ENCODE measurements around the gene ALDH9A1.
"Not testable (repeated sequence)": the region's sequence is repeated elsewhere in the genome, so short reads cannot be mapped to it uniquely, and the experiment has no call there.

Gene ALDH9A1

DNA sequence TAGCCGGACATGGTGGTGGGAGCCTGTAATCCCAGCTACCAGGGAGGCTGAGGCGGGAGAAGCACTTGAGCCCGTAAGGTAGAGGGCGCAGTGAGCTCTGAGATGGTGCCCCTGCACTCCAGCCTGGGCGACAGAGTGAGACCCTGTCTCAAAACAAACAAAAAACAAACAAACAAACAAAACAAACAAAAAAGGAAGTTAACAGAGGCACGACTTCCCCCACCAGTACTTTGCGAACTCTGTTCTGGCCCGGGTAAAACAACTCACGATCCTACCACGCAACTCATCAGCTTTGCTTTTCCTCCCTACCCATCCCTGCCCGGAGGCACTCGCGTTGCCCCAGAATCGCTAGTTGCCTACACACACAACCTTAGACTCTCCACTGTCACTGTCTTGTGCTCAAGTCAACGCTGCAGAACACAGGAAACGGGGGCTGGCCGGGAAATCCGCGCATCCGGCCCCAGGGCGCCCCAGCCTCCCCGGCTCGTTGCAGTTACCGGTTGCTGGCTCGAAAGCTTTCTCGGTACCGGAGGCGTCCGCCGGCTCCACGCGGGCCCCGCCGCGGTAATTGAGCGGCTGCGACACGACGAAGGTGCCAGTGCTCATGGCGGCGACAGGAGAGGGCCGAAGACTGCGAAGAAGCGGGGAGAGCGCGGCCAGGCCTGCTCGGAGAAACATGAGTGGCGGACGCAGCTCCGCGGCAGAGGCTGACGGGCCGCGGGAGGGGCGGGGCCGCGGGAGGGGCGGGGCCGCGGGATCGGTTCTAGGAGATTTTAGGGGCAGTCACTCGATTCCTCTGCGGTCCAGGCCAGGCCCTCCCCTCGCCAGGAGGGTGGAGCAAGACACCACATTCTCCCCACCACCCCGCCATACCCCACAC, at the start of gene ALDH9A1:
Gene ALDH9A1, minus strand, starts transcription at position 682 of the 880 bp plus-strand sequence. Its CDS starts 4 bp downstream, at position 678.
- peak; percentile 85 for DNase-seq

DNA sequence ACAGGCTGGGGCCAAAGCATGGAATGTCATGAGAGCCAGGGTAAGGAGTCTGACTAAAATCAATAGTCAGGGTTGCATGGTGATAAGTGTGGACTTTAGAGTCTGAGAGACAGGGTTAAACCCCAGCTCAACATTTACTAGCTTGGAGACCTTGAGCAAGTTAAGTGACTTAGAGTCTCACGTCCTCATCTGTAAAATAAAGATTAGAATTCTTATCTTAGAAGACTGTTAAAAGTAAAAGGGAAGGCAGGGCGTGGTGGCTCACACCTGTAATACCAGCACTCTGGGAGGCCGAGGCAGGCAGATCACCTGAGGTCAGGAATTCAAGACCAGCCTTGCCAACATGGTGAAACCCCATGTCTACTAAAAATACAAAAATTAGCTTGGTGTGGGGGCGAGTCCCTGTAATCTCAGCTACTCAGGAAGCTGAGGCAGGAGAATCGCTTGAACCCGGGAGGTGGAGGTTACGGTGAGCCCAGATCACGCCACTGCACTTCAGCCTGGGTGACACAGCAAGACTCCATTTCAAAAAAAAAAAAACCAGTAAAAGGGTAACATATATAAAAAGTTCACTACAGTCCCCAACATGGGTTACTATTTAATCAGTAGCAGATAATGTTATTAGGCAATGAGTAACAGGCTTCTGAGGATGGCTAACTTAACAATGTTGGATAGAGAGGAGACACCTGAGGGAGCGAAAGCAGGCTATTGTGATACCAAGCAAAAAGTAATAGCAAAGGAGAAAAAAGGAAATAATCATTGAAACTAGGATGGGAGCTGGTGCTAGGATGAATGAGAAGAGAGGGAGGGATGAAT, 49.5 kb upstream of the ALDH9A1 start:
- DNase-seq: no peak

DNA sequence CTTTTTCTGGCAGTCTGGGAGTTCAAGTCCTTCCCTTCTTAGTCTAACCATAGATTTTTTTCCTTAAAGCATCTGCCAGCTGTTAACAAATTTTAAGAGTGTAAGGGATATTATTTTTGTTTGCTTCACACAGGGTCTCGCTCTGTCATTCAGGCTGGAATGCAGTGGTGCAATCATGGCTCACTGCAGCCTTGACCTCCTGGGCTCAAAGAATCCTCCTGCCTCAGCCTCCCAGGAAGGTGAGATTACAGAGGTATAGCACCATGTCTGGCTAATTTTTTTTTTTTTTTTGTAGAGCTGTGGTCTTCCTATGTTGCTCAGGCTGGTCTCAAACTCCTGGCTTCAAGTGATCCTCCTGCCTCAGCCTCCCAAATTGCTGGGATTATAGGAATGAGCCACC, 46.6 kb upstream of the ALDH9A1 start:
- not testable (repeated sequence) for DNase-seq

DNA sequence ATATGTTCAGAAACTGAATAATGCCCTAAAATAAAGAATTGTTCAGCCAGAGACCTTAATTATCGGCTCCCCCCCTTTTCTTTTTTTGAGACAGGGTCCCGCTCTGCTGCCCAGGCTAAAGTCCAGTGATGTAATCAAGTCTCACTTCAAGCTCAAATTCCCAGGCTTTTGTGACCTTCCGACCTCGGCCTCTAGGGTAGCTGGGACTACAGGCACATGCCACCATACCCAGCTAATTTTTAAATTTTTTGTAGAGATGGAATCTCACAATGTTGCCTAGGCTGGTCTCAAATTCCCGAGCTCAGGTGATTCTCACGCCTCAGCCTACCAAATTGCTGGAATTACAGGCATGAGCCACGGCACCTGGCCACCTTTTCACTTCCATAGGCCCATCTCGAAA, 43.8 kb upstream of the ALDH9A1 start:
- DNase-seq: no peak

DNA sequence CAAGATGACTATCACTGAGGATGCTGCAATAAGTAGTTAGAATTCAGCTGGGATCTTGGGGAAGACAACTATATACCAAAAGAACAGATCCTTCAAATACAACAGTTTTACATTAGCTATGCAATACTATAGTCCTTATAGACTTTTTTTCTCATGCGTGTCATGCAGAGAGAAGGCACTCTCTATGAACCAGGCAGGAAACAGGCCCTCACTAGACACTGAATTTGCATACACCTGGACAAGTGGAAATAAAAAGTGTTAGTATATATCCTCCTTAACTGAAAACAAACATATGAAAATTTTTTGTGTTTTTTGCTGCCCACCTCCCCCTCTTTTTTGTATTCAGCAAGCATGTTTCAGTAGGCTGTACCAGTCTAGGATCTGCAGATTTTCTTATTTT, 40.4 kb upstream of the ALDH9A1 start:
- no peak for DNase-seq

DNA sequence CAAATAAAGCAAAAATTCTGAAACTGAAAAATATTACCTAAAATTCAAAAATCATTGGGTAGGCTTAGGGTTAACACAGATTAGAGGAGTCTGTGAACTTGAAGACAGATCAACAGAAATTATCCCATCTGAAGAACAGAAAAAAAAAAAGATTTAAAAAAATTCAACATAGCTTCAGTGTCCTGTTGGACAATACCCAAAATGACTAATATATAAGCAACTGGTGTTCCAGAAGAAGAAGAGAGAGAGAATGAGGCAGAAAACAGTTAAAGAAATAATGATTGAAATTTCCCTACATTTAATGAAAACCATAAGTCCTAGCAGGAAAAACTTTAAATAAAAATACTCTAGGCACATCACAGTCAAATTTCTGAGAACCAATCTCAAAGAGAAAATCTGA, 38.8 kb upstream of the ALDH9A1 start:
- no peak for DNase-seq

DNA sequence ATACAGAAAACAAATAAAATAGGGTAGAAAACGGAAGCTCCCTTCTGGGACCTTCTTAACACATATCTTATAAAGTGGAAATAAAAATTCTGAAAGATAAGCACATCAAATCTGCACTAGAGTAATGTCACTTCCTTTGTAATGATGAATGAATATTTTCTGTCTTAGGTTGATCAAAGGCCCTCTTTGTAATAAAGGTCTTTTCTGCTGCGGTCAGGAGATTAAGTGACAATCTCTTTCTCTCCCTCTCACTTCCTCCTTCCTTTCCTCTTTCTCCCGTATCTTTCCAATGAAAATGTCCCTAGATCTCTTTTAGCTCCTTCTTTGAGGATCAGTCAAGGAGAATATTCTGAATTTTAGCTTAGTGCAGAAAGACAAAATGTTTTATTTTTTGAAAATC, 36.5 kb upstream of the ALDH9A1 start:
- DNase-seq: no peak

DNA sequence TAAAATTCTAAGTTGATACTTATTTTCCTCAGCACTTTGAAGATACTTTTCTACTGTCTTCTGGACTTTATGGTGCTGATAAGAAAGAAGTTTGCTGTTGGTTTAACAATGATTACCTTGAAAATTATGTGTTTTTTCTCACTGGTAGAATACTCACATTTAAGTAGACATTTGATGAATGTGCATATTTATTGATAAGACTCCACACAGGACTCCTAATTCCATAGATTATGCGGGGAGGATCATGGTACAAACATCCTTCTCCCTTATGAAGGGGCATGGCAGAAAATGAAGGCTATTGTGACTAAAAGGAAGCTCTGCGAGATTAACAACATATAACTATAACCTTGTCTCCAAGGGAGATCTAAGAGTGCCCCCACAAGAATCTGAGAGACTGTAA, 28.5 kb upstream of the ALDH9A1 start:
- DNase-seq: no peak

DNA sequence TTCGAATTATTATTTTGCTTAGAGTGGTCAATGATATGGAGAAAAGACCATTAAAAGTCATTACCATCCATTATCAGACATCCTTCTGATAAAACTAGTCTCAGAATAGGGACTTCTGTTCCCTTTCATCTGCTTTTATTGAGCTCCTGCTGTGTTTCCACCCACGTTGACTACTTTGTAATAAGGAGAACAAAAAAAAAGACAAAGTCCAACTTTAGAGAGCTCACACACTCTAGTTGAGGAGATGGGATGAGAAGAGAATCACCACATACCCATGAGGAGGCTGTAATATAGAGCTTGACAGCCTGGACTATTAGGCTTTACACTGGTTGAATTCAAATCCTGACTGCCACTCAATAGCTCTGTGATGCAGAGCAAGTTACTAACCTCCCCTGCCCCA, 27.8 kb upstream of the ALDH9A1 start:
- DNase-seq: no peak

DNA sequence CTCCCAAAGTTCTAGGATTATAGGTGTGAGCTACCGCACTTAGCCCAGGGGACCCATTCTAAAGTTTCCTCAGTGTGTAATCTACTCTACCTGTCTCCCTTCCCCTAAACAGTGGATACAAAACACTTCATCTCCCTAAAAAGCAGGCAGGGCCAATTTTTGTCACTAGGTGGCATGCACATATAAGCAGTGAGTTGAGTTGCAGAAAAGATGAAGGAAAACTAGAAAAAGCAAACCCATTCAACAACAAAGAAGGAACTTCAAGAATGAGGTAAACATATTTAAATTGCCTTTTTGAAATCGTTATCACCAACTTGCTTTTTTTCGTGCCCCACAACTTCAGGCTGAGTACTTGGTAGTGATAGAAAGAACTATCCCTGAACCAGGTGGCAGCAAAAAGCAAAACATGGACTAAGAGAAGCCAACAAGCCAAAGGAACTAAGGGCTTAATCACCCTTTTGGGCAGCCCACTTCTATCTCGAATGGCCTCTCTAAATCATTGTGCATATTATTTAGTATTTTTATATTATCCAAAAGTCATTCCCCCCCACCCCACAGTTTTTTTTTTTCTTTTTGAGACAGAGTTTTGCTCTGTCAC, 19.7 kb upstream of the ALDH9A1 start:
- peak; percentile 36 for DNase-seq

DNA sequence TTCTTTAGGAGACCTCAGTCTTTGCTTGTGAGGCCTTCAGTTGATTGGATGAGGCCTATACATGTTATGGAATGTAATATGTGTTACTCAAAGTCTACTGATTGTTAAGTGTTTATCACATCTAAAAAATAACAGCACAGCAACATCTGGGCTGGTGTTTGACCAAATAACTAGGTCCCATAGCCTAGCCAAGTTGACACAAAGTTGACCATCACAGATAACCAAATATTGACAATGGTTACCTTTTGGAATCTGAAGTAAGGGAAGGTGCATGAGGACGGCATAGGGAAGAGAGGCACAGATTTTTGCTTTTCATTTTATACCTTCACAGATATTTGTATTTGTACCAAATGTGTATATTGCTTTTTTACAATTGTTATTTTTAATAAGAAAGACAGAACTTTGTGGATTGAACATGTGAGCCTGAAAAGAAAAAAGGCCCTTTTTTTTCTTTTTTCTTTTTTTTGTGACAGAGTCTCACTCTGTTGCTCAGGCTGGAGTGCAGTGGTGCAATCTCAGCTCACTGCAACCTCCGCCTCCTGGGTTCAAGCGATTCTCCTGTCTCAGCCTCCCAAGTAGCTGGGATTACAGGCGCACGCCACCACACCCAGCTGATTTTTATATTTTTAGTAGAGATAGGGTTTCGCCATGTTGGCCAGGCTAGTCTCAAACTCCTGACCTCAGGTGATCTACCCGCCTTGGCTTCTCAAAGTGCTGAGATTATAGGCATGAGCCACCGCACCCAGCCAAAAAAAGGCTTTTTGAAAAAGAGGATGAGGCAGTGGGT, 18.1 kb upstream of the ALDH9A1 start:
- not testable (repeated sequence) for DNase-seq

DNA sequence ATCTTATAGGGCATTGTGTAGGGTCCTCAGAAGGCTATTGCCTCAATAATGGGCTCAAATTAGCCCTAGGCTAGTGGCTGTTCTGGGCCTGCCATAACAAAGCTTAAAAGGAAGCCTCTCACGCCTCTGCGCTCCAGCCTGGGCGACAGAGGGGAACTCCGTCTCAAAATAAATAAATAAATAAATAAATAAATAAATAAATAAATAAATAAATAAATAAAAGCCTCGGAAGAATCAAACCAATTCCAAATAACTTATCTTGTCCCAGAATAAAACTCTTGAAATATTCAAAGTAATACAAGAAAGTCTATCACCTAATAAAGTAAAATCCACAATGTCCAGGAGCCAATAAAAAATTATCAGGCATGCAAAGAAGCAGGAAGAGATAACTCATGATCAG, 14.4 kb upstream of the ALDH9A1 start:
- DNase-seq: no peak

DNA sequence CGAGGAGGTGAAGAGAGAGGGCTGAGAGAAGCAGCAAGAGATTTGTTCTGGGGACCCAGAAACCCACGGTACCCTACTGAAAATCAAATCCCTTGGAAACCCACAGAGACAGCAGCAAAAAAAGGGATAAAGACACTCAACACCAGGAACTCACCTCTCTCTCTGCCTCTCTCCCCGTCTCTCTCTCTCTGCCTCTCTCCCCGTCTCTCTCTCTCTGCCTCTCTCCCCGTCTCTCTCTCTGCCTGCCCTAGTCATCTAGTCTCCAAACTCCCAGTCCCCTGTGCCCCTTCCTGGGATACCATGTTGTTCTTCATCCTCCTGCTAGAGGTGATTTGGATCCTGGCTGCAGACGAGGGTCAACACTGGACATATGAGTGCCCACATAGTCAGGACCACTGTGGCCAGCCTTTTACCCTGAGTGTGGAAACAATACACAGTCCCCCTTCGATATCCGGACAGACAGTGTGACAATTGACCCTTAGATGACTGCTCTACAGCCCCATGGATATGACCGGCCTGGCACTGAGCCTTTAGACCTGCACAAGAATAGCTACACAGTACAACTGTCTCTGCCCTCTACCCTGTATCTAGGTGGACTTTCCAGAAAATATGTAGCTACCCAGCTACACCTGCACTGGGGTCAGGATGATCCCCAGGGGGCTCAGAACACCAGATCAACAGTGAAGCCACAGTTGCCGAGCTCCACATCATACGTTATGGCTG, 9.8 kb upstream of the ALDH9A1 start:
- DNase-seq: no peak

DNA sequence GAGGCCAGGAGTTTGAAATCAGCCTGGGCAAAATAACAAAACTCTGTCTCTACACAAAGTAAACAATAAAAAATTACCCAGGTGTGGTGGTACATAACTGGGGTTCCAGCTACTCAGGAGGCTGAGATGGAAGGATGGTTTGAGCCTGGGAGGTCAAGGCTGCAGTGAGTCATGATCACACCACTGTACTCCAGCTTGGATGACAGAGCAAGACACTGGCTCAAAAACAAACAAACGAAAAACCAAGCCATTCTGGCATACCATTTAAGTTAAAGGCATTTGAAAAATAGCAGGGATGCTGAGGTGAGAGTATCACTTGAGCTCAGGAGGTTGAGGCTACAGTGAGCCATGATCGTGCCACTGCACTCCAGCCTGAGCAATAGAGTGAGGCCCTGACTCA, 5.3 kb upstream of the ALDH9A1 start:
- no peak for DNase-seq

DNA sequence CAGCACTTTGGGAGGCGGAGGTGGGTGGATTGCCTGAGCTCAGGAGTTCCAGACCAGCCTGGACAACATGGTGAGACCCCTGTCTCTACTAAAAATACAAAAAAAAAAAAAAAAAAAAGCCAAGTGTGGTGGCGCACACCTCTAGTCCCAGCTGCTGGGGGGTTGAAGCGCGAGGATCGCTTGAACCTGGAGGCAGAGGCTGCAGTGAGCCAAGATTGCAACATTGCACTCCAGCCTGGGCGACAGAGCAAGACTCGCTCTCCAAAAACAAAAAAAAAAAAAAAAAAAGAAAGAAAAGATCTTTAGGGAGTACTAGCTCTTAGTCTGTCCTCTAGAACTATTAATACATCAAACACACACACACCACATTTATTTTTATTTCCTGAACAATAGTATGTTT, 3.6 kb upstream of the ALDH9A1 start:
- not testable (repeated sequence) for DNase-seq

DNA sequence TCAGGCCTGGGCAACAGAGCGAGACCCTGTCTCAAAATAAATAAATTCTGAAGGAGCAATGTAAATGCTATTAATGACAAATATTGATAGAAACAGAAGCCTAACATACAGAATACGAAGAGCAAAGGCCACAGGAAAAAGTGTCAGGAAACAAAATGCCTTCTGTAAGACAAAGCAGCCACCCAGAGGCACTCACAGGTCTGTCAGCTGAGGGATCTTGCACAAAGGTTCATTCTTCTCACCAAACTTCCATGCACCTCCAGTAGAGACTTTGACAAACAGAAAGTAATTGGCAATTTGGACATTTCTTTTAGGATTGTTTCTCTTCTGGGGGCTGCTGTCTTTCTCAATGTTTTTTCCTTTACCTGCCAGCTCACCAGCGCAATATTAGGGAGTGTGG, 1.2 kb upstream of the ALDH9A1 start:
- no peak for DNase-seq

DNA sequence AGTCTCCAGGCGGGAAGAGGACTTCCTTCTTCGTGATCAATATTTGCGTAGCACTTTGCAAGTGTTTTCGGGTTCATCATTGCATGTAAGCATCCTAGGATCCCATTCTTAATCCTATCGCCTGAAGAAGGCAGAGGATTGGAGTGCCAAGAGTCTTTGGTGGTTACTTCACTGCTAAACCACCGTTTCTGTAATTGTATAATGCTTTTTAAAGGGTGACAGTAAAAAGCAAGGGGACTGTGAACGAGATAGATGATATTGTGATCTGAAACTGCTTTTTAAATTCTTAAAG, 345 bp upstream of the ALDH9A1 start:
- DNase-seq: no peak

DNA sequence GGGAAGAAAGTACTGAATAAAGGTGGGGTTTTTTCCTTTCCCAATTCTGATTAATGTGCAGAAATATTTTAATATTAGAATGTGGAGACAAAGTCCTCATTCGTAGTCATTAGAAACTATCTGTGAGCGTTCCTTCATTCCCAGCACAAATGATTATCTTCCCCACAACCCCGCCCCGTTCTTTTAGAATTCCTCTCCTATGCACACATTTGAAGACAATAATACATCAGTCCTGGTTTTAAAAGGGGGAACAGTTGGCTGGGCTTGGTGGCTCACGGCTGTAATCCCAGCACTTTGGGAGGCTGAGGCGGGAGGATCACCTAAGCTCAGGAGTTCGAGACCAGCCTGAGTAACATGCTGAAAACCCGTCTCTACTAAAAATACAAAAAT, 876 bp downstream of the ALDH9A1 start:
- DNase-seq: no peak

DNA sequence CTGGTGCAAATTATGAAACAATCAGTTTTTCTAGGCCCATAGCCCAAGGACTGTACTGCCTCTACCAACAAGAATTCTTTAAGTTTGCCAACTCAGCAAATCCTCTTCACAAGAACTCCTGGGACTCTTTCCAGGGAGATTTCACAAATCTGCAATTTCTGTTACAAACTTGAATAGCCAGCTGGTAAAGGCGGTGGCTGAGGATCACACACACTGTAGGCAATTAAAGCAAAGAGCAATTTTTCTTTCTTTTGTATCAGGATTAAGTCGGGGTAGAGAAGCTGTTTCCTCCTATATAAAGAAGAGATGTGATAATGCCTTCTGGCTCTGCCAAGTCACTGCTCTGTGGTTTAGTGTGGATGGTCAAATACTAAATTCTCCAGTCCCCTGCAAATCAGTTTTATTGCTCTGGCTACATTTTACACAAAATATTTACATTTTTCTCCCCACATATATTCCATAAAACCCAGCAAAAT, 1.7 kb downstream of the ALDH9A1 start:
- DNase-seq: no peak

DNA sequence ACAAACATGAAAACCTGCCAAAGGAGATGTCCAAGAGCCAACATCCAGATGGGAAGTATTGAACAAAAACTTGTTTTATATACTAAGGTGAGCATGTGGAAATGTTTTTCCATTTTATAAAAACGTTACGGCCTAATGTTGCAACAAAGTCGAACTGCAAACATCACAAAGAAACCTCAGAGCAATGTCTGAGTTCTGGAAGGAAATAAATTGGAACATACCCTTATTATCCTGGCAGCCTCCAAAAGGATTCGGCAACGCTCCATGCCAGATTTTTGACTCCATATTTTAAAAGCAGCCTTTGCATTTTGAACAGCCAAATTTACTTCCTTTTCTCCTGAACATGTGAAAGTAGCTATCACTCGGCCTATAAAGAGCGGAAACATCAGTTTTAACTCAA, 3.3 kb downstream of the ALDH9A1 start:
- no peak for DNase-seq

DNA sequence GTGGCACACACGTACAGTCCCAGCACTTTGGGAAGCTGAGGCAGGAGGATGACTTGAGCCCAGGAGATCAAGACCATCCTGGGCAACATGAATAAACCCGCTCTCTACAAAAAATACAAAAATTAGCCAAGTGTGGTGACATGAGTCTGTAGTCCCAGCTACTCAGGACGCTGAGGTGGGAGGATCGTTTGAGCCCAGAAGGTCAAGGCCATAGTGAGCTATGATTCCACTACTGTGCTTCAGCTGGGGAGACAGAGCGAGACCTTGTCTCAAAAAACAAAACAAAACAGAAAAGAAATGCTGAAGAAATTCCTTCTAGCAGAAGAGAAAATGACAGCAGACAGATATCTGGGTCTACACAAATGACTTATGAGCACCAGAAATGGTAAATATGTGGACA, 10.3 kb downstream of the ALDH9A1 start:
- DNase-seq: no peak

DNA sequence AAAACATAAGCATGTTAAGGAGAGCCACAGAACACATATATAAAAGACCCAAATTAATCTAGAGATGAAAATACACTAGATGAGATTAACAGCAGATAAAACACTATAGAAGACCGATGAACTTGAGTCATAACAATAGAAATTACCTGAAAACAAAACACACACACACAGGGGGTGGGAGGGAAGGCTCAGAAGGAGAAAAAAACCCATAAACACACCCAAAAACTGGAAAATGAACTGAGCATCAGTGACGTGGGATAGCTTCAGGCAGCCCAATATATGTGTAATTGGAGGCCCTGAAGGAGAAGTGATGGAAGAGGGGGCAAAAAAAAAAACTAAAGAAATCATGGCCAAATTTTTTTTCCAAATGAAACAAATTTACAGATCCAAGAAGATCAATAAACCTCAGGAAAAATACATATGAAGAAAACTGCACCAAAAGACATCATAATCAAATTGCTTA, 11.4 kb downstream of the ALDH9A1 start:
- no peak for DNase-seq

Data from inflammatory macrophage treated with lipopolysaccharide for 4 hours (primary cell).